Inflammatory macrophage treated with lipopolysaccharide for 1 hour (primary cell): ENCODE data around the gene SLC17A6.

Experiments used
- DNase-seq, 2 donors: peaks; one replicate each; pipeline ENCODE4 v3.0.0-alpha.2; 2020 to 2022

The SLC17A6 gene

DNA sequence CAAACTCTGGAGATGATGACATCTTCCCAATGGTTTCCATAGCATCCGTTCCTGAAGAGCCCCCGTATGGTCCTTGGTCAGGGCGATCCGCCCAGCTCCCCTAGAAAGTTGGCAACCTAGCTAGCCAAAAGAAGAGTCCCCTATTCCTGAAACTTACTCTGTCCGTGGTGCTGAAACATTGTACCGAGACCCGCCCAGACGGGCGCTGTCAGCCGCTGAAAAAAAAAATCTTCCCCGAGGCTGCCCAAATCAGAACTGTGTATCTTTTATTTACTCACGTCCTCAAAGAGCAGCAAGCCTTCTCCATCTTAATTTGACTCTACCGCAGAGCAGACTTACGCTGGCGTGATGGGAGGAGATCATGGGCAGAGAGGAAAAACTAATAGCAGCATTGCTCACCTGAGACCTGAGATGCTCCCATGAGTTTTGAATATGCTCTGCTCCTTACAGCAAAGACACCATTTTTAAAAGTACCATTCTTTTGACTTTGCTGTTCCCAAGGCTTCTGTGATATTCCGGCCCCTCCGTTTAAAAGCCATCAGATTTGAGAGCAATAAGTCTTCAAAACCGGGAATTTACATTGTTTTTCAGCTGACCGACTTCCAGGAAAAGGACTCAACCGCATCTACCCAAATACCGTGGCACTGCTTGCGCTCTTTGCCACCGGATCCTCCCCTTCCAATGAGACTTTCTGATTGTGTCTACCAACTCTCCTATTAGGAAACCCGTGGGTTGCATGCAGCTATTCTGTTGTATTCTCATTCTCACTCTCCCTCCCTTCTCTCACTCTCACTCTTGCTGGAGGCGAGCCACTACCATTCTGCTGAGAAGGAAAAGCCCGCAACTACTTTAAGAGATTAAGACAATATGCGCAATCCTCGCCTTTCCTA, at the start of gene SLC17A6:
SLC17A6 (plus strand) TSS at position 786 of the 890 bp plus-strand sequence. CDS start 153 bp downstream, outside the sequence.
- peak; percentile 6 to 17 for DNase-seq

DNA sequence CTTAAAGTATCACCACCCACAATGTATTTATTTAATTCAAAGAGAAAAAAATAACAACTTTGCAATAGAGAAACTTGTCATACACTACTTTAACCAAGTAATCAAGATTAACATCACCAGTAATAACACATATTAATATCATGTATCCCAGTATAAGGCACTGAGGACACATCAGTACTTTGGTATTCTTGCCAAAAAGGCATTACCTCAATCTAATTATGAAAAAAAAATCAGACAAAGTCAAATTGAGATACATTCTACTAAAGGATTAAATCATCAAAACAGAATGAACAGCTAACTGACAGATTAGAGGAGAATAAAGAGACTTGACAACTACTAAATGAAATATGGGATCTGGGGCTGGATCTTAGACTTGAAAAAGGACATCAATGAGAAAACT, 35.8 kb upstream of the SLC17A6 start:
- DNase-seq: no peak

DNA sequence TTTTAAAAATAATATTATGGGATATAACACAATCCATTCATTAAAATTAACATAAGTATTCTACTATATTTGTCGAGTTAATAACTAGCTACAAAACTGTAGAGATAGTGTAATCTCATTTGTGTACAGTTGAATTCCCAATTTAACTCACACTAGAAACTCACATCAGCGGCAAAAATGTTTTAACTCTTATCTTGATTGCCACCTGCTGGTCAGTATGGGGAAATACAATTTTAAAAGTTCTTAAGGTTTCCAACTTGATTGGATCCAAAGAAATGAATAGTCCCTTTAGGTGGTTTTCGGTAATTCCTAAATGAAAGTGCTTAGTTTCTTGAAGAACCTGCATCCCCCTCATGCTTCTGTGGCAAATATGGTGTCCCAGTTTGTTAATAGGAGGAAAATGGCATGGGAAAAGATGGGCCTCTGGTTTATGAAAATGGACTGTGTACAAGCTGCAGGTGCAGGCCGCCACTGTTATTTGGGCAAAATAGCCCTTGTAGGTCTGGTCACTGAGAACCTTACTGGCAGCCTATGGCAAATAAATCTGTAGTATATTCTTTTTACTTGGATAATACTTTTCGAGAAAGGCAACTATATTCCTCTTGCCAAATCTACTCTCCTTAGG, 33.7 kb upstream of the SLC17A6 start:
- DNase-seq: peak; percentile 20 to 64

DNA sequence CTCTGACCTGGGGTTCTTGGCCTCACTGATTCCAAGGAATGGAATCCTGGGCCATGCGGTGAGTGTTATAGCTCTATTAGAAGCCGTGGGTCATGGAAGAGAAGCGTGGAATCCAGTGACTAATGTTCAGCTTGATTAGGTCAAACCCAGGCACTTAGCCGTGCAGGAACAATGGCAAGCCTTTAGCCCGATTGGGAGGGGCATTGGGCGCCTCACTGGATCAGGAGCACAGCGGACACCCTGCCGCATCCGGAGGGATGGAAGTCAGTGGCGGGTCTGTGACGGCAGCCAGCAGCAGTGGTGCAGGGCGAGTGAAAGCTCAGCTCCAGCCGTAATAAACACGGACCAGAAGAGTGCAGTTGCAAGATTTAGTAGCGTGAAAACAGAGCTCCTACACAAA, 20.5 kb upstream of the SLC17A6 start:
- no peak for DNase-seq

DNA sequence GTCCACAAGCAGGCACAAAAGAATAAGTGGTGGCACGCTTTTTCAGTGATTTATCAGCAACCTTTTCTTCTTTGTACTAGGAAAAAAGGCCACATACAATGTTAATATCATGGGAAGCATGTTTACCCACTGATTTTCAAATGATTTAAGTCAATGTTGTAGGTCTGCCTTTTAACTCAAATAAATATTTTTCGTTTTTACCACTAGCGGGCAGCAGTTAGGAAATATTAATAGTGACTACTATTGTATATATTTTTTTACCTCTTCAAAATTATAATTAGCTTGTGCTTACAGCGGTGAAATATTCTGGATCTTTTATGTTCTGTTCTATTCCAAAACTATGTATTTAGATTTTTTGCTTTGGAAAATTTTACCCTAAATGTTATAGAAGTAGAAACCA, 6.4 kb upstream of the SLC17A6 start:
- no peak for DNase-seq

DNA sequence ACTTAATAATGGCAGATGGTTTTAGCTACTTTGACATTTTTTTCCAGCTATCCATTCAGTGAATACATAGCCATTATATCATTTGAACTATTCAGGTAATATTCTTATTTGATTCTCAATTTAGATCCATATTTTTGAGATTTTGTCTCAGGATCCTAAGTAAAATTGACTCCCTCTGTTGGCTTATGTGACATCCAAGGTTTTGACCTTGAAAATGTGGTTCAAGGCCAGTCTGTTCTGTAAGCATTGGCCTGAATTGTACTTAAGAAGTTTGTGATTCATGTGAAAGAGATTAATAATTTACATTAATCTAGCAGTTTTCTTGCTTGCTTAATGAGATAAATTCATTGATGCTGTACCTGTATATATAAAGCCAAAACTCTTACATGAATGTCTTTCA, 1.6 kb upstream of the SLC17A6 start:
- no peak for DNase-seq

DNA sequence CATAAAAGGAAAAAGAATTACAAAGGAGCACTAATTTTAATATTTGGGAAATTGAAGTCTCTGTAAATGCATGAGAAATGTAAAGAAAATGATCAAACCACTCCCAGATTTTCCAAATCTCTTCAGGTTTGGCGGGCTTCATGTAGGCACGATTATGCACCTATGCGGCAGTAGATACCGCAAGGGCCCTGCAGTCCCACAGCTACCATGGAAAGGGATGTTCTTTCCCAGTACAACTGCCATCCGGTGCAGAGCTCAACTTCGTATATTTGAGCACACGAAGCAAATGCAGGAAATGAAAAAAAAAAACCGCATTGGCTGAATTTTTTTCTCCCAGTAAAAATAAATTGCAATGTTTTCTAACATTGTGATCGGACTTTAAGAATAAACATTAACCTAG, 1.4 kb downstream of the SLC17A6 start:
- DNase-seq: no peak

DNA sequence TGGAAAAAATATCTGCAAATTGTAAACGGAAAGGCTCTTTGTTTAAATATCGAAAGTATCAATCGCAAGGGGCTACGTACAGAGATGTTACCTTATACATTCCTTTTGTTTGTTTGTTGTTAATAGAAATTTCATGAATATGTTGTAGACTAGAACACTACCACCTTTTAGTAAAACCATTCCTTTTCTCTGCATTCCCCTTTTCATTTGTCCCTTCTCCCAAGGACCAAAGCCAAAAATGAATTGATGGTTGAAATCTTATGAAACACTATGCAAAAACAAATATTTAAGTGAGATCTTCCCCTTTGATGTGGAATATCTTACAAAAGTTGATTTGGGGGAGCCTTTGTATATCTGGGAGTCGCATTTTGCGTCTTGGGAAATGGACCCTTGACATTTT, 2.1 kb downstream of the SLC17A6 start:
- no peak for DNase-seq

DNA sequence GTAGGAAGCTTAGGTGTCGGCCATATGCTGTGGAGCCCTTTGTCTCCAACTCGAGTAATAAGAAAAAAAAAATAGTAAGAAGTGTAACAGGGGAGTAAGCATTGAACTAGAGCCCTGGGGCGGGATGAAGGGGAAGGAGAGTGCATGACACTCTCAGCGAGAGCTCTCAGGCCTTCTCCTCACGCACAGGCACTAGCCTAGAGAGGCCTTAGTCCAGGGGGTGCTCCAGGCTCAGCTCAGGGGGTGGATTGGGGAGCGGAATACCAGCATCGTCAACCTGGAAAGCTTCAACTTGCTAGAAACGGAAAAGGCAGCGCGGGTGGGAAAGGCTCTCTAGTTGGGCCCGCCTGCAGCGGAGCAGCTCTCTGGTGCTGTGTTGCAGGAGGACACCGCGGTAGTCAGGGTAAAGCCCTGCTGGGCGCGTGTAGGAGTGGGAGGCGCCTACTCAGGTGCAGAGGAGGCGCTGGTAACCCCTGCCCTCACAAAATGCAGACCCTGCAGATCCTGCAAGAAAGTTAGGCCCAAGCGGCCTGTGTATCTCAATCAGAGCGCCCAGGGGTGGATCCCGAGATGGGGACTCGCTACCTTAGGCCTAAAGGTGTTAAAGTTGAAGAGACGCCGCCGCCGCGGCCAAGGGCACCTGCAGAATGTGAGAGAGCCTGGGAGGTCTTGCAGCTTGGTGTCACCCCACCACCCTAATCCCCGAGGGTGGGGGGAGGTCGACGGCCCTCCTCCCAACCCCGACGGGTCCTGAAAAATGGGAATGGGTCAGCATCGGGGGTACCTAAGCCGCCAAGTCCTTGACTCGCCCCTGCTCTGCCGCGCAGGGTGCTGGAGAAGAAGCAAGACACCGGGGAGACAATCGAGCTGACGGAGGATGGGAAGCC, 2.8 kb downstream of the SLC17A6 start:
- DNase-seq: no peak

DNA sequence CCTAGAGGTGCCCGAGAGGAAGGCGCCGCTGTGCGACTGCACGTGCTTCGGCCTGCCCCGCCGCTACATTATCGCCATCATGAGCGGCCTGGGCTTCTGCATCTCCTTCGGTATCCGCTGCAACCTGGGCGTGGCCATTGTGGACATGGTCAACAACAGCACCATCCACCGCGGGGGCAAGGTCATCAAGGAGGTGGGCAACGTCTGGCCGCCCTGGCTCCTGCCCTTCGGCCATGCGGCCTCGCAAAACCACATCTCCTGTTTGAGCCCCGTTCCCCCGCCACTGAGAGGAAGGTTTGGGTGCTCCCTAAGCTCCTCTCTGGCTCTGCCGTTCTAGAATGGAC, 3.4 kb downstream of the SLC17A6 start:
- no peak for DNase-seq

DNA sequence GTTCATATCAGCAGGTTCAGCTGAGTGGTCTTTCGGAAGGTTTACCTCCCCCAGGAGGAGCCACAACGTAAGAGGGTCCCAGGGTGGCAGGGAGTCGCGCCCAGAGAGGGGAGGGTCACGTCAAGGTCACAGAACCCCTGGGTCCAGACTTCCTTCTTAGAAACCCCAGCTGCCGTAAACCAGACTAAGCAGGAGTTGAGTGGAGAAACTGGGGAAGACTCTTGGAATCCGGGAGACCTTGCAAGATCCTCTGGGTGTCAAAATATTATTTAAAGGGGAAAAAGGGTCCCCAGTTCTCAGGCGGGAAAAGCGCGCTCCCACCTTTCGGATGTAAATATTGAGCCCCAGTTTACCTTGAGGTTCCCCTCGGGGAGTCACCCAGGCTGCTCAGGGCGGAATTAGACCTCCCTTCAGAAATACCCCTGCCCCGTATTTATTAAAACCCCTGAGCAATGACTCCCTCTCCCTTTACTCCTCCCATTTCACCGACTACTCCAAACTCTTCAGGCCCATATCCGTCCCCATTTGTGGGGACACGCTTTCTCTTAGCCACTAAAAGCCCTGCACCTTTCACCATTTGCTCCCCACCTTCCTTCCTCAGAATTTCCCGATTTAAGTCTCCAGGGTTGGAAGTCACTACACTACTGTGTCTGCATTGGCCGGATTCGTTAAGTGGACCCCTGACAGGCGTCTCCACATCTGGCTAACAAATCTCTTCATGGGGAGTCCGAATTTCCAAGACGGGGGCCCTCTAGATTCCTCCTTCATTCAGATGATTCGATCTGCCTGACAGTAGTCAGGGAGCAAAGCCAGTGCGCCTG, 4.2 kb downstream of the SLC17A6 start:
- DNase-seq: no peak

DNA sequence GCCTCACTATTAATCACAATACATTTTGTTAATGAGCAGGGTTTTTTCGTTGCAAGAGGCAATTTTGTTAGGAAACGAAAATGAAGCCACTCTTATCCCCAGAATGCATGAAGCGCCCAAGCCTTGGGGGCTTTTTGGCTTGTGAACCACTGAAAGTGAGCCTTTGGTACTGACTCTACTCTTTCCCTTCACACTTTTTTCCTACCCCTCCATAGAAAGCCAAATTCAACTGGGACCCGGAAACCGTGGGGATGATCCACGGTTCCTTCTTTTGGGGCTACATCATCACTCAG, 4.8 kb downstream of the SLC17A6 start:
- no peak for DNase-seq

DNA sequence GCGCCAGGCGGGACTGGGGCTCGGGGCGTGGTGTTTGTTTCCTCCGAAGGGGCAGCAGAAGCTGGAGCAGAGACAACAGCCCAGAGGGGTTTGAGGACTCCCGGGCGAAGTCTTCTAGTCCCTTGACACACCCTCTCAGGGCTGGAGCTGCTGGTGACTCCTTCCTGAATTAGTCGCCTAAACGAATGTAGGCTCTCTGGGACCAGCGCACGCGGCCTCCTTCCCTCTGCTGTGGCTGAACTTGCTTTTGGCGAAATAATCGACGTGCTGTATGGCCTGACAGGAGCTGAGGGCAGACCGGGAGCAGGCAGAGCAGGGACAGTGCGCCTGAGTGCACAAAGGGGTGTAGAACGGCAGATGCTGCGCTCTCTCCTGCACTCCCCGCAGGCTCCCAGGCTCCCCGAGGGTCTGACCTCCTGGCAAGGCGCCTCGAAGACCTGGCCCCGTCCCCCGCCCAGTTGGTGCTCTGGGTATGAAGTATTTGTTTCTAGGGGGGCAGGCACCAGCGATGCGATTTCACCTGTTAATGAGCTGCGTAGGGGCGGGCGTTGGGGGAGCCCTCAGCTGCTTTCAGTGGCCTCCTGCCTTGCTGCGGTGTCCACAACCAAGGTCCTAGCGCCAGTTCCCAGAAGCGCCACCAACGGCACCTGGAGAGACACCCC, 5.3 kb downstream of the SLC17A6 start:
- no peak for DNase-seq

DNA sequence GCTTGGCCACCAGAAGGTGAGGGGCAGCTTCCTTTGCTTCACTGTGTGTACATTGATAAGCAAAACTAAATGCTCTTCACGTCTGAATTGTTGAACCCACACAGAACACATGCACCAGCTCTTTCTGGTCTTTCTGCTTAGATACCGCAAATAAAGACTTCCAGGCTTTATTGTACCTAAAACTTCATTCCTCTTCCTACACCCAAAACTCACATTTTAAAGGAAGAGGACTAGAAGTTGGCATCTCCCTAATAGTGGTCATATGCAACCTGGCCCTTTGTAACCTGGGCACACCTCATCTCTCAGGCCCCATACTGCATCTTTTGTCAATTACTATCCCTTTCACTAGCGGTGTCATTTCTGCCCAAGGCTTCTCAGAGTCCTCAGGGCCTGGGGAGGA, 5.9 kb downstream of the SLC17A6 start:
- no peak for DNase-seq

DNA sequence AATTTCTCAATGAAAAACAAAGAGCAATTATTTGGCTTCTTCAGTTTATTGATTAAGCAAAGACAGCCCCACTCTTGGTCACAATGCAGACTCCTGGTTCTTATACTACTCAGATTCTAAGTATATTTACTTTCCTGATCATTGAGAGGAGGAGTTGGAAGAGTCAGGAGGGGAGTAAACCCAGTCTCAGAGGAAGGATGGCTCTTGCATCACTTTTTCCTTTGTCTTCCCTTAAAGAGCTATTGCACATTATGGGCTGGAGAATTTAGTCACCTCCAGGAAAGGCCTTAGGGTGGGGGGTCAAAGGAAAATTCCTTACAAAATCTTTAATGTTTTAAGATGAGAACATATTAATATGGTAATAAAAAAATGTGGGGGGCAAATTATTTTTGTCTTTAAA, 8.1 kb downstream of the SLC17A6 start:
- DNase-seq: no peak

DNA sequence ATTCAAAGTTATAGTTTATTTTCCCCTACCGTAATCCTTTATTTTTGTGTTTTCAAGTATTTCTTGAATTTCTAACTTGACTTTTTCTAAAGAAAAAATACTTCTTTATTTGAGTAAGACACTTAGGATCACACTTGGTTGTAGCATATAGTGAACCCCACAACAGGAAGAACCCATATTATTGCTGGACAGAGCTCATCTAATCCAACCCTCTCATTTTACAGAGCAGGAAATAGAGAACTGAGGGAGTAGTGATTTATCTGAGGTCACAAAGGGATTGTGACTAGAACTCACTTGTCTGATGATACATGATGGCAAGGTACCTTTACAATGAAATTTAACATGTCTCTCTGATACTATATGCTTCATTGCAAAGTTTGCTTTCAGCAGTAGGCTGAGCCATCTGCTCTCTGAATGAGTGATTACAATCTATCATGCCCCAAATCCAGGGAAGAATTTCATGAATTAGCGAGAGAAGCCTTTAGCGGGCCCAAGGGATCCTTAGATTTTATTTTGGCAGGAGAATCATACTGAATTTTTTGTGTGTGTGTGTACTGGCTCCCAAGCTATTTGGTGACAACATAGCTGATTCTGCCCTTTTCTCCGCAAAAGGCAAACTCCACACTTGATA, 9.8 kb downstream of the SLC17A6 start:
- DNase-seq: no peak

DNA sequence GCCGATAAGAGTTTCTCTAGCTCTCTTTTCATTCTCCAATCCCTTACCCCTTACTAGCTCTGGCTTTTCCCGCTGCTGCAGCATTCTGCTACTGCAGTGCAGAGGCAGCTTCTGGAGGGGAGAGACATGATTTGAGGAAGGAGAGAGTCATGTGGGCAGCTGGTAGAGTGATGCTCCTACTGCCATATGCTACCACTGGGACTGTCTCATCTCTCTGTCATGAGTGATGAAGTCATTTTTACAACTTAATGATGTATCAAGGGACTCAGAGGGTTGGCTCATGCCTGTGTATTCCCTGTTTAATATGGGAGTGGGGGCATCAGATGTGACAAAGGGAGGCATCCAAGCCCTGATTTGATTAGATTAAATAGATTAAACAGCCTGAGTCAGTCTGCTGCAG, 11.3 kb downstream of the SLC17A6 start:
- DNase-seq: no peak

DNA sequence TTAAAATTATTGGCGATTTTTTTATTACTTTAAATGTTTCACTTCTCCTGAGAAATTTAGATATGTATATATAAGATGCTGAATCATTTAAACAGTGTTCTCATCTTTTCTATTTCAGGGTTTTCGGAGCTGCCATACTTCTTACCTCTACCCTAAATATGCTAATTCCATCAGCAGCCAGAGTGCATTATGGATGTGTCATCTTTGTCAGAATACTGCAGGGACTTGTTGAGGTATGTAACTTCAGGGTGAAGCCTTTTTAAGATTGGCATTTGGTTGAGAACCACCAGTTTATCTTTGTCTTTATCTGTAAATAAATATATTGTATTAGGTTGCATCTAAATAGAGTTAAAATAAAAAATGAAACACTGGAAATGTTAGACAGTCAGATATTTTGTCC, 21.1 kb downstream of the SLC17A6 start:
- DNase-seq: no peak

DNA sequence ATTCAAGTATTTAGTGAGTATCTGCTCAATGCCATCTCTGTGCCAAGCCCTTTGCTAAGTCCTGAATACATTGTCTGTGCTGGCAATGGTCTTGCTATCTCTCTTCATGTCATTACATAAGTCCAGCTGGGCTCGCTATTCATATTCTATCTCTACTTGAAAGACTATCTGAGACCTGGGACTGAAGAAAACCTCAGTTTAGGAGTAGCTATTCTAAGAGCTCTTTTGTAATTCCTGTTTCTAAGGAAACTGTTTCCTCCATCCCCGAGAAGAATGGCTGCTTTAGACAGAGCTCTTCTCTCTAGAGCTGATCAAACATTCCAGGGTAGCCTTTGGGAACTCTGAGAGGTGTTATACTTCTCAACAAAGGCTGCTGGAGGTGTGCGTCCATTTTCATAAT, 33.0 kb downstream of the SLC17A6 start:
- DNase-seq: no peak

DNA sequence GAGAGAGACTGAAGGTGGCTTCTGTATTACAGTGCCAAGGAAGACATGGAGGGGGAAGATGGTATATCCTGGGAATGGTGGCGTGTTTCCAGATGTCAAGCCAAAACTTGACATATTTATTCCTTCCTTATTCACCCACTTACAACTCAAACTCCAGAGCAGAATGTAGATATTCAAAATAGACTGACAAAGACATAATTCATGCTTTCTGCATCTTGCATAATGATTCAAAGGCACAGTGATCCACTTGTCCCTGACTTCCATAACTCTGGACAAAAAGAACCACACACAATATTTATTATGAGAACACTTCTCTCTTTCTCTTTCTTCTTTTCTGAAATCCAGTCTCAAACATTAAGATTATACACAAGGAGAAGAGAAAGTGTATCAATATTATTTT, 48.9 kb downstream of the SLC17A6 start:
- DNase-seq: no peak

DNA sequence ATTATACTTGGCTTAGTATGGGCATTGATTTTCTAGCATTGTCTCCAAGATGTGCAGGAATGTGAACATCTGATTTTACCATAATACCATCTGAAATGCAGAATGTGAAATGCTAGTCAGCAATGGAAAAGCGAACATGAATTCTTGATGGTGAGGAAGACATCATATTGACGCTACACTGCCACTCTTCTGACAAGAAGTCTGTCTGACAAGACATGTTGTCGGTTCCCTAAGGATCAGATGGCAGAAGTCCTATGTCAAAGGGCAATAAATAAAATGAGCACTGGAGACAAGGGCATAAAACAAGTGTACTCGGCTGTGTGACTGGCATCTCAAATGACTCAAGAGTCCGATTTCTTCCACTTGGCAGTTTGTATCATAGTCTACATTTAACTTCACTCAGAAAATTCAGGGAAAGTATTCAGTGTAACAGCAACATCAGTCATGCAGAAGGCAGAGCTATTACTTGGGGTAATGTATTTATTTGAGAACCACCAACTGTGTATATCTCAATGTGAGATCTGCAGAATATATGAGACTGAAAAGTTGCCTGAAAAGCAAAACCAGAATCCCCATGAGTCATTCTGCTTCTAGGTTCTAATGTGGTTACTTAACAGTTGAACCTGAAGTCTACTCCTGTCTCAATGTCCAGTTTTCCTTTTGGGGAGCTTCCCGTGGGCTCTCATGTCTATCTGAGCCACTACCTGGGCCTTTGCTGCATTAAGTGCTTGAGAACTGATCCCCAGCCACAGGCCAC, 51.5 kb downstream of the SLC17A6 start:
- DNase-seq: no peak
